Stimulated activated CD8-positive, alpha-beta memory T cell treated with anti-CD3 and anti-CD28 coated beads, Interleukin-2, amount 100 ng/mL, for 48 hours (primary cell): Measurements from ENCODE around the gene PPDPF.

Experiments used
- DNase-seq, 2 donors: peaks; one replicate each; pipeline ENCODE4 v3.0.0-alpha.2; 2020; ENCODE audit warnings: low read depth in 2 of 2

The PPDPF gene

DNA sequence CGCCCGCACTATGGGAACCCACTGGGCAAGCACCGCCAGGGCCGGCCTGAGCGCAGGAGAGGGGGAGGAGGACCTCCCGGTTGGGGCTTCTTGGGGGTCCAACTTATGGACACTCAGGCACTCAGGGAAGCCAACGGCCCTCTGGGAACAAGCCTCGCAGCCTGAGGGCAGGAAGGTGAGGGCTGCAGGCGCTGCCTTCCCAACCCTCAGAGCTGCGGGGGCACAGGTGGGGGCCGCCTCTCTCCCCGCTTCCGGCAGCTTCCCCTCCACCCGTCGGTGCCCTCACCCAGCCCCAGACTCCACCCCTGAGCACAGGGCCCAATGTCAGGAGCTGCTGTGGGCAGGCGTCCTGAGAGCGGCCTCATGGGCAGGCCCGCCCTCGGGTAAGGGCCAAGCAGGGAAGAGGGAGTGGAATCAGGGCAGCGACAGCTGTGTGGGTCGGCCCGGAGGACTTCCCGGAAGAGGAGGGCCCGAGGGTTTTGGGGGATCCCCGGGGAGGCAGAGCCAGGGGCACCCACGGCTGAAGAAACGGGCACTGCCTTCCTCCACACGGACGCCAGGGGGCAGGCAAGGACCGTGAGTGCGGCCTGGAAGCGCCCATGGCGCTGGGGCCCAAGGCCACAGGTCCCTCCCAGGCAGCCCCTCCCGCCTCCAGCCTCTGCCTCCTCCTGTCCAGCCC is 17.1 kb downstream of the PPDPF start:
- peak; percentile 92 to 93 for DNase-seq

DNA sequence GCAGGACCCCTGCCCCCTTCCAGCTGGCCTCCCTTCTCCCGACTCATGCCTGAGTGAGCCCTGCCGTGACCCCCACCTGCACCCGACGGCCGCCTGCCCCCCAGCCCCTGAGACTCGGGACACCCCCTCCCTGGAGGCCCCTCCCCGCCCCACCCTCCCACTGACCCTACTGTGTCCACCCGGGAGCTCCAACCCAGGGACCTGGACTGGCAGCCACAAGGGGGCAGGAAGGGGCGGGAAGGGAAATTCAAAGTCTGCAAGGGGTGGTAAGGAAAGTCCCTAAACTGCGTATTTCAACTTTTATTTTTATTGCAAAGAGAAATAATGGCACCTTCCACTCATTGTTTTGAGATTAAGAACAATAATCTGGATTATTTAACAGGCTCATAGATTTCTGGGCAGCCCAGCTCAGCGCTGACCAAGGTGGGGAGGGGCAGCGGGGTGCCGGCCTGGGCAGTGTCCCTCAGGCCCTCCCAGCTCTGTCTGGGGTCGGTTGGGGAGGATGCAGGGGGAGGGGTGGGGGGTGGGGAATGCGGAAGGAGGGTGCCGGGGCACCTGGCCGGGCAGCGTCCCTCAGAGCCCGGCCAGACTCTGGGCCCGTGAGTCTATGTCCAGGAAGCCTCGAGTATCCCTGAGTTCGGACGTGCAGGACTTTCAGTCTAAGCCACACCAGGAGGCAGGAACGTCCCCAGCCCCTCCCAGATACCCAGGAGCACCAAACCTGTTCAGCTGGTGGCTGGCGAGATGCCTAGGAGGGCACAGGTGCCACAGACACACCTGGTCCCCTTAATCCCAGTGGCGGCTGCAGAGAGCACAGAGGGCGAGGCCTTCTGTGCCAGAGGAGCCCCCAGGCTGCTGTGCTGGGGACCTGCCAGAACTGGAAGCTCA is 17.9 kb downstream of the PPDPF start:
- DNase-seq, result no peak

DNA sequence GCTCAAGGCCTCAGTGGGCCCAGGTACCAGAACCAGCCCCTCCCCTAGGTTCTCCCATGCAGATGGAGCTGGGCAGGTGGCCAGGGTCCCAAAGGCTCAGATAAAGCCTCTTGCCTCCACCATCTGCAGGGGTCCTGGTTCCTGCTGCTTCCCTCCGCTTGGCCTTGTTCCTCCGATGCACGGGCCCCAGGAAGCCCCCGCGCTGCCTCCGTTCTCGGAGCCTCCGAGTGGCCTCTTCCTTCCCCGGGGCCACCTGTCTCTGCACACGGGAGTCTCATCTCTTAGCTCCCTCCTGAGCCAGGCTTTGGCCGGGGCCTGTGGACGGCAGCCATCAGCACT is 18.5 kb downstream of the PPDPF start:
- DNase-seq, result no peak

DNA sequence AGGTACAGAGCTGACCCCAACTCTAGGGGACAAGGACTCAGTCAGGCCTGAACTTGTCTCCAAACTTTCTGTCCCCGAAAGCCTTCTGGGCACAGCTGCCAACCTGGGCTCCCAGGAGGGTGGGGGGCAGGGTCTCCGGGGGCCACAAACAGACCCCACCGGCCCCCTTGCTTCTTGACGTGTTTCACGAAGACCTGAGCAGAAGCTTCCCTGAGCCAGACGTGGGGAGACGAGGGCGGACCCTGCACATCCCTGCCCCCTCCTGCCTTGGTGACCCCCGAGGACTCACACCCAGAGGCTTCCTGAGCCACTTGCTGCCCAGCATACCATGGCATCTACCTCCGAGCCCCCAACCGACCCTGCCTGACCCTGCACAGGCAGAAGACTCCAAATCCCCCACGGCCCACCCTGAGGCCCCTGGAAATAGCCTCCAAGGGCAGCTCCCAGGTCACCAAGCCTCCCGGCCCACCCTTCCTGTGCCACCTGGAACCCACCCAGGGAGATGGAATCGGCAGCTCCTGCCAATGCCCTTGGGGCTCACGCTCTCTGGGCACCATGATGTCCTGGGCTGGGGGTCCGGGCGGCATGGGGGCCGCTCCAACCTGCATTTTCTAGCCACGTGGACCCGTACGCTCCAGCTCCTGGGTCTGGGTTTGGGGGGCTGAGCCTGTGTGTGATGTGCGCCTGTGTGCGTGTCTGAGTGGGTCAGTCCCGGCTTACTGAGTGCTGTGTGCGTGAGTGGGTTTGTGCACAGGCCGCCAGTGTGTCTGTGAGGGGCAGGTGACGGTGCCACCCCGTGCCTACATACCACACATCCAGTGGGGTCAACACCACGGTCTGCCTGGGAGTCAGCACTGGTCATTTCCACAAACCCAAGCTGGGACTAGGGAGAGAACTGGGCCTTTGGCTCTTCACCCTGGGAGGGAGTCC is 19.1 kb downstream of the PPDPF start:
- DNase-seq, result no peak

DNA sequence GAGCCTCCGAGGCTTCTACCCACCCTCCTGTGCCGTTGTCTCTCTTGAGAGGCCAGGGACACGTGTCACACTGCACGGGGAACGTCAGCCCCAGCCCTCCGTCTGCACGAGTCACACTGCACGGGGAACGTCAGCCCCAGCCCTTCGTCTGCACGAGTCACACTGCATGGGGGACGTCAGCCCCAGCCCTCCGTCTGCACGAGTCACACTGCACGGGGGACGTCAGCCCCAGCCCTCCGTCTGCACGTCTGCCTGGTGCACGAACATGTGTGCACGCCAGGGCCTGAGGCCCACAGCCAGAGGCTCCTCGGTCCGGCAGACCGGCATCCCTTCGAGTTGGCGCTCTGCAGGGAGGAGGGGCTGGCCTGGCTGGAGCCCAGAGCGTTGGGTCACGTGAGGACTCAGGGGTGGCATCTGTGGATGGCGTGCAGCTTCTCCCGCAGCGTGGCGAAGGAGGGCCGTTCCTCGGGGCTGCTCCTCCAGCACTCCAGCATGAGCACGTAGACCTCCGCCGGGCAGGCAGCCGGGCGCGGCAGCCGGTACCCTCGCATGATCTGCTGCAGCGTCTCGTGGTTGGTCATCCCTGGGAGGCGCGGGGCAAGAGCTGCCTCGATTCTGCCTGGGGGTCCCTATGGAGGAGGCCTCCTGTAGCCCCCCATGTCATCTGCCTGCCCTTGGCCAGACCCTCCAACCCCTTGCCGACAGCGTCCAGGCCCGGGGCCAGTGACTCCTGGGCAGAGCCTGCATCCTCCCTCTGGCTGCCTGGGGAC is 20.0 kb downstream of the PPDPF start:
- no peak for DNase-seq

DNA sequence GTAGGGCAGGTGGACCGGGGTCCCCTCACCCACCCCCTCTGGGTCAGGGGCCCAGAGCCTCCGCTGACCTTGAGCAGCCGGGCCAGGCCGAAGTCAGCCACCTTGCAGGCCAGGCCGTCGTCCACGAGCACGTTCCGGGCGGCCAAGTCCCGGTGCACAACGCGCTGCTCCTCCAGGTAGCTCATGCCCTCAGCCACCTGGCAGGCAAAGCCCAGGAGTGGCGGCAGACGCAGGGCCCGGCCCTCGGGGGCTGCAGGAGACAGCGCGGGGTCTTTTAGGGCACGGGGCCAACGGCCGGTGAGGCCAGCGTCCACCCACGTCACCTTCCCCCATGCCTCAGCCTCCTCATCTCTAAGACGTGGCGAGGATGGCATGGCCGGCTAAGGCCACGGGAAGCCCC is 20.8 kb downstream of the PPDPF start:
- no peak for DNase-seq

DNA sequence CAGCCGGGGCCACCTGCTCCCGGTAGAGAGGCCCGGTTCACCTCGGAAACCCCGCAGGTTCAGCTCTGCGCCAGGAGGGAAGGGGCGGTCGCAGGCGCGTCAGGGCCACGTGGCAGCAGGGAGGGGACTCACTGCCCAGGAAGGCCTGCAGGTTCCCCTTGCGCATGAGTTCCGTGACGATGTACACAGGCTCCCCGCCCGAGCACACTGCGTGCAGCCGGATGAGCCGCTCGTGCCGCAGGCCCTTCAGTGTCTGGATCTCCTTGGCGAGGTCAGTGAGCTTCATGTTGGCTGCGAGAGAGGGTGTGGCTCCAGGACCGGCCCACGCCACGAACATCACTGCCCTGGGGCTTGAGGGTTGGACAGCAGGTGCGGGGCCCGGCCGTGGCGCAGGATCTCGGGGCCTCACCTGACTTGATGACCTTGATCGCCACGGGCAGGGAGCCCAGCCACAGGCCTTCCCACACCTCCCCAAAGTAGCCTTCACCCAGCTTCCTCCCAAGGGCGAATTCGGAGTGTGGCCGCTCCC is 21.5 kb downstream of the PPDPF start:
- no peak for DNase-seq

DNA sequence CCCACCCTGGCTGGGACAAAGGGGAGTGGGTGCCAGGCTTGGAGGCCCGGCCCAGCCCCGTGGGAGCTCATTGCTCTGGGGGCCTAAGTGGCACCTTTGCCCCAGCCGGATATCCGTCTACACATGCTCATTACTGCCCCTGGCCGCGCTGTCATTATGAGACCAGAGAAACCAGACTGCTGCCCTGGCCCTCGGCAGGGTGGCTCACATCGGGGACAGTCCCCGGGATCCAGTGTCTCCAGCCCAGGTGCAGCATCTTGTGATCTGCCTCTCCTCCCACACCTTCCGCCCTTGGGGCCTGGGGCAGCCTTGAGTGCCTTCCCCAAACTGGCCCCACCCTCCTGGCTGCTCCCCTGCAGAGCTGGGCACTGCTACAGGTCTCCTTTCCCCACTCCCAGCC is 22.1 kb downstream of the PPDPF start:
- DNase-seq, result no peak

DNA sequence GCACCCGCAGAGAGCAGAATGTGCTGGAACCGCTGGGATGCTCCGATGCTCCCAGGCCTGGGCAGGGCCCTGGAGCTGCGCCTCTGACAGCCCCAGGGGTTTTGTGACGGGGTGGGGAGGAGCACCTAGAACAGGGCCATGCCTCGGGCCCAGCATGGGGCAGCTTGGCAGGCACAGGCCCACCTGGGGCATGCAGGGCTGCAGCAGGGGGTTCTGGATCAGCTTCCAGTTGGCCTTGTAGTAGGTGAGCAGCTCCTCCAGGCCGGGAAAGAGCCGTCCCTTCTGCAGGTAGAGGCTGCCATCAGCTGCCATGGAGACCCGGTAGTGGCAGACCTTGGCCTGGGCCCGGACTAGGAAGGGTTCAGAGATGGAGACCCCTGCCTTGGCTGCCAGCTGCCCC is 22.6 kb downstream of the PPDPF start:
- no peak for DNase-seq

DNA sequence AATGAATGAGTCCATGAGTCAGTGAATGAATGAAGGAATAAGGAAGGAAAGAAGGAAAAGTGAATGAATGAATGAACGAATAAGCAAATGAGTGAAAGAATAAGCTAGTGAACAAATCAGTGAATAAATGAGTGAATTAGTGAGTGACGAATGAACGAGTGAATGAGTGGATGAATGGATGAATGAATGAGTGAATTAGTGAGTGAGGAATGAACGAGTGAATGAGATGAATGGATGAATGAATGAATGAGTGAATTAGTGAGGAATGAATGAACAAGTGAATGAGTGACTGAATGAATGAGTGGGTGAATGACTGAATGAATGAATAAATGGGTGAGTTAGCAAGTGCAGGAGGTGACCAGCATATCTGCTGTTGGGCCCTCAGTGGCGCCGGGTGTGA is 23.2 kb downstream of the PPDPF start:
- DNase-seq, result no peak

DNA sequence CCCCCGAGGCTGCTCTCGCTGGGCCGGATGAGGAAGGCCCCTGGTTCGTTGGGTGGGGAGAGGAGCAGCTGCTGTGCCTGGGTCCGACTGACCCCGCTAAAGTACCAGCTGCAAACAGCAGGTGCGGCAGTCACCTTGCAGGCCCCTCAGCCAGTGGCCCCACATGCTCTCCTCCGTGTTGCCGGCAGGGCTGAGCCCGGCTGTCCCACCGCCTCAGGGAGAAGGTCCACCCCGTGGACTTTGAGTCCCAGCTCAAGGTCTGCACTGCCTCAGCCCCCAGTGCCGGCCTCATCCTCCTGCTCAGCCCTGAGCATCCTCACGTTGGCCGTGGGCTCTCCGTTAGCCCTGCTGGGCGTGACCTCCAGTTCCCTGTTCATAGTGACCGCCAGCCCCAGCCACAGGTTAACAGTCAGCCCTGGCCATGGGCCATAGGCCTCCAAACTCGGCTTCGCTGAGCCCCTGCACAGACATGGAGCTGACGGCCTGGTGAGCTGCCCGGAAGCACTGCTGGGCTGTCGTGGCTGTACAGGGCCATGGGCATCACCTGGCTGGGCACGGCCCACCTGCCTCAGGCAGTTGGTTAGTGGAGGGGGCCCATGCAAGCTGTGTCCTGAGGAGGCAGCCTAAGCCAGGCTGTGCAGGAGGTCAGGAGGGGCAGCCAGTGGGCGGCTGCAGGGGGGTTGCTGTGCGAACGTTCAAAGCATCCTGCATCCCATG is 23.8 kb downstream of the PPDPF start:
- DNase-seq, result no peak

DNA sequence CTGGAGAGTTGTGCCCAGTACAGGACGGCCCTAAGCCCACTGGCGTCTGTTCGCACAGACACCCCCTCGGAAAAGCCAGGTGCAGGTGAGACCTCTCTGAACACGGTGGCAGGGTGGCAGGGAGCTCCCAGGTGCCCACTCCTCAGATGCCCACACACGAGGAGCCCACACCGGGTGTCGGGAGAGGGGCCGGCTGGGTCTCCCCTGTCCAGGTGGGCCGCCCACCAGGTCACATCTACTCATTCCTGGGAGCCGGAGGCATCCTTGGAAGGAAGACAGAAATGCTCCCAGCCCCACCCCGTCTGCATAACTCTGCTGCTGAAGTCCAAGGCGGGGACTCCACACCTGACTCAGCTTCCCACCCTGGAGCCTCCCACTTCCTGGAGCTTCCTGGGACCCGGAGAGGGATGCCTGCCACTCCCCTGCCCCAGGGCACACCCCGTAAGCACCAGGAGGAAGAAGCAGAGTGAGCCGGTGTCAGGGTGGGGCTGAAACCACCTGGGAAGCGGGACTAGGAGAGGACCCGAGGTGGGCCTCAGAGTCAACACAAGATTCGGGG is 24.5 kb downstream of the PPDPF start:
- DNase-seq, result no peak

DNA sequence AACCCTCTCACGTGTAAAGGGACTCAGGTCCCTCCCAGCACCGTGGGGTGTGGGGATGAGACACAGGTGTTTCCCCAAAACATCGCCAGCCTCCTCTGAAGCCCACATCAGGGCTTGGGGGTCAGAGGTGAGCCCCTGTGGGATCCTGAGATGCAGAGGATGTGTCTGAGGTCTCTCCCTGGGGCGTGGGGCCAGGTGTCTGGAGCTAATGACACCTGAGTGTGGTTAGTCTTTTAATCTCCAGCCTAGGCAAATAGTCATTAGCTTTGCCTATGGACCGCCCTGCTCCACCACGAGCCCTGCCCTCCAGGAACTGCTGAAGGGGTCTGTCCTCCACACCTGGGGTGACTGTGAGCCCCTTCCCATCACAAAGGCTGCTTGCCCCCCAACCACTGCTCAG is 25.2 kb downstream of the PPDPF start:
- no peak for DNase-seq

DNA sequence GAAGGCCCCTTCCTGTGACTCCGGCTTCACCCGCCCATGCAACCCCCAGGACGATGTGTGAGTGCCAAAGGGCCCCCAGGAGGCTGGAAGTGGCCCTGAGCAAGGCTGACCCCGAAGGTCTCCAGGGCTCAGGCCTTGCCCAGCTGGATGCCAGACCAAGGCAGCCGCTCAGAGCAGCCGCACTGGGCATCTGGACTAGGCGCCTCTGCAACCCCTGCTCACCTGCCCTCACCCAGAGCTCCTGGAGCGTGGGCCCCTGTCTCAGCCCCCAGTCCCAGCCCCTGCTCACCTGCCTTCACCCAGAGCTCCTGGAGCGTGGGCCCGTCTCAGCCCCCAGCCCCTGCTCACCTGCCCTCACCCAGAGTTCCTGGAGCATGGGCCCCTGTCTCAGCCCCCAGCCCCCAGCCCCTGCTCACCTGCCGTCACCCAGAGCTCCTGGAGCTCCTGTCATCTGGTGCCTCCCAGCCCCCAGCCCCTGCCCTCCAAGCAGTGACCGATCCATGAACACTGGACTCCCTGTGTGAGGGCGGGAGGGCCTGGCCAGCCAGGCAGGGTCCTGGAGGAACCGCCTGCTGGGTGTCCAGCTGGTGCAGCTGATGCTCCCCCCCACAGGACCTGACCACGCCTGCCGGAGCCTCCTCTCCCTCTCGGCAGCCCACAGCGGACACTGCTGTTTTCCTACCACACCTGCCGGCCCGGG is 25.8 kb downstream of the PPDPF start:
- DNase-seq, result no peak

DNA sequence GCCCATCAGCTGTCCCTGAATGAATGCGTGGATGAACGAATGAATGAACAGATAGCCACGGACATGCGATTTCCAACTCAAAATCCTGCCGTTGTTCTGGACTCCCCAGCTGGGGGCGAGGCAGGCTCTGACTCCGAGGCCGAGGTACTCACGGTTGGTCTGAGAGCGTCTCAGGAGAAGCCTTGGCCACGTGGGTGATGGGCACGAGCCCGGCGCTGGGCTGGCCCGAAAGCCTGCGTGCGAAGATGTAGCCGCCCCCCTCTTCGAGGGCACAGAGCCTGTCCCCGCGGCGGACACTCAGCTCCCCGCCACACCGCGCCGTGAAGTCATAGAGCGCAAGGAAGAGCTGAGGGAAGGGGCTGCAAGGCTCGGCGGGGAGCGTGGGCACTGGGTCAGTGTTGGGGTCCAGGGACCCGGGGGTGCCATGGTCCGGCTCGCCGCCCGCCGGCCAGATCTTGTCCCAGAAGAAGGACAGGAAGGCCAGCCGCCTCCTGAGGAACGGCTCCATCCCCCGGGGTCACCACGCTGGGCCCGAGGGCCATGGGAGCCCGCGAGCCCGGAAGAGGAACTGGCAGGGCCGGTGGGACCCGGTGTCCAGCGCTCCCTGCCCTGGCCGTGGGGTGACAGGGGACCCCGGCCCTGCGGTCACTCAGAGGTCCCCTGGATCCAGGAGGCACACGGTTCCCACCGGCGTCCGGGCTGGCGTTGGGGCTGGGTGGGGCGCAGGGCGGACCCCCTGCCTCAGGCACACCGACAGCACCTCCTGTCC is 26.6 kb downstream of the PPDPF start:
- no peak for DNase-seq

DNA sequence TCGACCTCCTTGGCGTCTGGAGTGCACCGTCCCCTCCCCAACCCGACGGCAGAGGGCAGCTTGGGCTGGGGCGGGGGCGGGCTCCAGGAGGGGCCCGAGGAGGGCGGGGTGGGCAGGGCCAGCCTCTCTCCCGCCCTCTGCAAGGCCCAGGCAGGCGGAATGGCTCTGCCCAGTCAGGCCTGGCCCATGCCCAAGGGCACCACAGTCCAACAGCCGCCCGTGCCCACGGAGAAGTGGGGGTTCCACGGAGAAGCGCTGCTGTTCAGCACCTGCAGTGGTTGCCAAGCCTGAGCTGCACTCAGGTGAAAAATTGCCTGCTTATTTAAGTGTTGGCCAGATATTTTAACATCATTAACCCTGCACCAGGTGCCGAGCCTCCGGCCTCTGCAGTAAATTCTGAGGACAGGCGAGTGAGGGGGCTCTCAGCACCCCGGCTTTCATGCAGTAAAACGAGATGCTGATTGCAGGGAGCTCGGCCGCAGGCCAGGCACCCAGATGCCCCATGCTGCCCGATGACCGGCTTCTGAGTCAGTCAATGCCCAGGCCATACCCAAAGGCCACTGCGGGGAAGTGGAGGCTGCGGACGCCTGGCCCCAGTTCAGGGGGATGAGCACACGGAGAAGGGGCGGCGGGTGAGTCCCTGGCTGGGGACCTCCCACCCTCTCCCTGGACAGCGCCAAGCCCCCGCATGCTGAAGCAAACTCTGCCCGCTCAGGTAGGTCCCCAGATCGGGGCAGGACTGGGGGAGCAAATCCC is 27.3 kb downstream of the PPDPF start, which contains the start of gene SRMS:
TSS of gene SRMS (minus strand) at position 25 of the 756 bp plus-strand sequence. CDS start 286 bp downstream, outside the sequence.
- DNase-seq, result no peak

DNA sequence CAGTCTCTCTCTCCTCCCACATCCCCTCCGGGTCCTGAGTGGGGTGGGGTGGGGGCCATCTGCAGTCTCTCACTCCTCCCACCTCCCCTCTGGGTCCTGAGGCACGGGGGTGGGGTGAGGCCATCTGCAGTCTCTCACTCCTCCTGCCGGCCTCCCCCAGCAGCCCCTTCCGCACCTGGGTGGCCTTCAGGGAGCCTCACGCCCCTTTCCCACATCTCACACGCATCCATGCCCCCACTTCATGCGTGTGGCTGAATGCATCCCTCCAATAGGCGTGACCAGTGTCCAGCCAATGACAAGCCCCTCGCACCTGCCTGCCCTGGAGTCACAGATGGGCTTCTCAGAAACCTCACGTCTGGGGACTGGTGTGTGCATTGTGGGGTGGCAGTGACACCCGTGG is 28.0 kb downstream of the PPDPF start:
- DNase-seq, result no peak

DNA sequence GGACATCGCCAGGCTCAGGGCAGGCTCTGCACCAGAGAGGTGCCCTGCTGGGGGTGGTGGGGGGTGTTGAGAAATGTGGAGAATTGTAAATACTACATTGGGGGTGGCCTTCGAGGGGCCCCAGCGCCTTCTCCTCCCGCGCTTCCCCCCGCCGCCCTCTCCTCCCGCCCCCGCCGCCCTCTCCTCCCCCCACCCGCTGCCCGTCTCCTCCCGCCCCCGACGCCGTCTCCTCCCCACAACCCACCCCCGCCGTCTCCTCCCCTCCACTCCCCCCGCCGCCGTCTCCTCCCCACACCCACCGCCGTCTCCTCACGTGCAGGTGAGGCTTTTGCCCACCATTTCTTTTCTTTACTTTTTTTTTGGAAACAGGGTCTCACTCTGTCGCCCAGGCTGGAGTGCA is 28.5 kb downstream of the PPDPF start:
- DNase-seq, result no peak
